ELF-1 (cell line): ENCODE results near the gene AKTIP.
"Not testable (repeated sequence)": the region's sequence is repeated elsewhere in the genome, so short reads cannot be mapped to it uniquely, and the experiment has no call there.

ENCODE experiments used
- DNase-seq: peaks from one replicate; pipeline ENCODE4 v3.0.0-alpha.2; 2016; ENCODE audit warnings: low read depth, low spot score

AKTIP gene

GRCh38 chr16:53515811-53516210 lies 12.8 kb upstream of the AKTIP start:
- no peak for DNase-seq

- DNase-seq = no peak
Measured at GRCh38 chr16:53515259-53515658, 12.2 kb upstream of the AKTIP start.

GRCh38 chr16:53512795-53513194 lies 9.8 kb upstream of the AKTIP start:
- not testable (repeated sequence) for DNase-seq

- DNase-seq = no peak
Measured at GRCh38 chr16:53511403-53512280, 8.6 kb upstream of the AKTIP start.

- DNase-seq = no peak
Measured at GRCh38 chr16:53511084-53511402, 8.0 kb upstream of the AKTIP start.

GRCh38 chr16:53510704-53511070 lies 7.7 kb upstream of the AKTIP start:
- DNase-seq = no peak

- DNase-seq = peak; percentile 72
Measured at GRCh38 chr16:53509906-53510703, 7.1 kb upstream of the AKTIP start.

- no peak for DNase-seq
Measured at GRCh38 chr16:53507464-53508179, 4.6 kb upstream of the AKTIP start.

GRCh38 chr16:53506254-53506653 lies 3.2 kb upstream of the AKTIP start:
- DNase-seq = no peak

- no peak for DNase-seq
Measured at GRCh38 chr16:53504665-53505064, 1.7 kb upstream of the AKTIP start.

- peak; percentile 31 for DNase-seq
Measured at GRCh38 chr16:53503991-53504663, 1.1 kb upstream of the AKTIP start.

- peak; percentile 100 for DNase-seq
Measured at GRCh38 chr16:53503270-53503923, 388 bp upstream of the AKTIP start.

GRCh38 chr16:53501216-53501859 lies 1.7 kb downstream of the AKTIP start:
- DNase-seq = peak; percentile 79

GRCh38 chr16:53498984-53499383 lies 4.0 kb downstream of the AKTIP start:
- no peak for DNase-seq

GRCh38 chr16:53495325-53495724 lies 7.7 kb downstream of the AKTIP start:
- DNase-seq = peak; percentile 9

GRCh38 chr16:53494636-53495035 lies 8.4 kb downstream of the AKTIP start:
- DNase-seq = no peak

- DNase-seq = no peak
Measured at GRCh38 chr16:53492503-53492902, 10.5 kb downstream of the AKTIP start.

GRCh38 chr16:53489755-53490154 lies 13.3 kb downstream of the AKTIP start:
- no peak for DNase-seq

- DNase-seq = no peak
Measured at GRCh38 chr16:53486230-53486629, 16.8 kb downstream of the AKTIP start.

GRCh38 chr16:53484542-53484941 lies 18.5 kb downstream of the AKTIP start:
- DNase-seq = no peak

- DNase-seq = no peak
Measured at GRCh38 chr16:53482123-53482522, 20.9 kb downstream of the AKTIP start.
